Neural progenitor cell (in vitro differentiated cells): ENCODE data around the gene FAM117B. TPM values are rescaled to one million over a fixed set of nuclear protein-coding genes. Genes with fewer than 3 reads are reported as not detected.
"Not testable (repeated sequence)": the region's sequence is repeated elsewhere in the genome, so short reads cannot be mapped to it uniquely, and the experiment has no call there.

Source experiments
- DNase-seq: peaks from one replicate; pipeline ENCODE4 v3.0.0-alpha.2; 2016; ENCODE audit warnings: low spot score
- H2AFZ ChIP-seq: fragments of 200-600 bp; sonication (generic); replicated peaks from 2 replicates; pipeline ENCODE4 v1.6.1; 2016; ENCODE audit warnings: antibody characterized with exemption
- H3F3A ChIP-seq: fragments of 200-600 bp; sonication (generic); 2 replicates; pipeline ENCODE4 v1.6.1; 2016; ENCODE audit warnings: antibody characterized with exemption, low read depth
- H3K27ac ChIP-seq: fragments of 200-600 bp; sonication (generic); 2 replicates; pipeline ENCODE4 v1.5.1; 2016; ENCODE audit warnings: mild to moderate bottlenecking
- H3K27me3 ChIP-seq: fragments of 200-600 bp; sonication (generic); 2 replicates; pipeline ENCODE4 v1.6.1; 2016; ENCODE audit warnings: mild to moderate bottlenecking, moderate library complexity
- H3K36me3 ChIP-seq: fragments of 200-600 bp; sonication (generic); 2 replicates; pipeline ENCODE4 v1.5.1; 2016
- H3K4me1 ChIP-seq: fragments of 200-600 bp; sonication (generic); 2 replicates; pipeline ENCODE4 v1.6.1; 2016; ENCODE audit warnings: mixed run types
- H3K4me2 ChIP-seq: fragments of 200-600 bp; sonication (generic); 2 replicates; pipeline ENCODE4 v1.6.1; 2016
- H3K4me3 ChIP-seq: fragments of 200-600 bp; sonication (generic); 2 replicates; pipeline ENCODE4 v1.5.1; 2016
- H3K79me2 ChIP-seq: fragments of 200-600 bp; sonication (generic); 2 replicates; pipeline ENCODE4 v1.6.1; 2016; ENCODE audit warnings: low read depth
- H3K9ac ChIP-seq: fragments of 200-600 bp; sonication (generic); 2 replicates; pipeline ENCODE4 v1.6.1; 2016
- H3K9me3 ChIP-seq: fragments of 200-600 bp; sonication (generic); 2 replicates; pipeline ENCODE4 v1.5.1; 2016; ENCODE audit warnings: low read depth
- H4K20me1 ChIP-seq: fragments of 200-600 bp; sonication (generic); 2 replicates; pipeline ENCODE4 v1.6.1; 2016; ENCODE audit warnings: low read depth
- H3K27ac Mint-ChIP-seq: 3 replicates; pipeline ENCODE4 v1.8.0; 2021; ENCODE audit warnings: mixed read lengths
- H3K27me3 Mint-ChIP-seq: 2 replicates; pipeline ENCODE4 v1.8.0; 2022; ENCODE audit warnings: low read depth, mild to moderate bottlenecking, inconsistent platforms, moderate library complexity, mixed read lengths; ENCODE audit not compliant: insufficient read depth
- H3K36me3 Mint-ChIP-seq: 3 replicates; pipeline ENCODE4 v1.8.0; 2021; ENCODE audit warnings: mixed read lengths
- H3K4me1 Mint-ChIP-seq: 3 replicates; pipeline ENCODE4 v1.8.0; 2021; ENCODE audit warnings: mixed read lengths
- H3K4me3 Mint-ChIP-seq: 3 replicates; pipeline ENCODE4 v1.8.0; 2021; ENCODE audit warnings: mild to moderate bottlenecking, moderate library complexity, mixed read lengths
- H3K9me3 Mint-ChIP-seq: 3 replicates; pipeline ENCODE4 v1.8.0; 2020; ENCODE audit warnings: mixed read lengths
- CTCF ChIP-seq: fragments of 200-600 bp; sonication (generic); IDR thresholded peaks from 2 replicates; pipeline ENCODE4 v1.5.1; 2017; ENCODE audit warnings: antibody characterized with exemption, mild to moderate bottlenecking
- EZH2 ChIP-seq: fragments of 200-600 bp; sonication (generic); IDR thresholded peaks from 2 replicates; pipeline ENCODE4 v1.6.1; 2017; ENCODE audit warnings: antibody characterized with exemption, mild to moderate bottlenecking, moderate library complexity
- EZH2phosphoT487 ChIP-seq: fragments of 200-600 bp; sonication (generic); IDR thresholded peaks from 2 replicates; pipeline ENCODE4 v1.6.1; 2017; ENCODE audit warnings: antibody characterized with exemption
- total RNA-seq: library from RNA; depleted of rRNA; stranded (reverse); fragments of >200 nt; gene quantifications from 2 replicates; pipeline ENCODE4 v1.2.3, GENCODE V29; 2015; ENCODE audit warnings: low replicate concordance

FAM117B gene
- total RNA-seq, 1 donor from 2014 or later = 17.5 TPM

- no peak for TF ChIP-seq EZH2
- no peak for TF ChIP-seq CTCF
- TF ChIP-seq EZH2phosphoT487 = no peak
- Histone ChIP-seq H2AFZ (no peak overlapping the region), H3K27me3 (no peaks in the 10 kb centered on the region), H3K4me1 (no peaks in the 10 kb centered on the region), H3K36me3 (no peaks in the 10 kb centered on the region), H4K20me1 (no peaks in the 10 kb centered on the region), H3K9ac (no peak overlapping the region), H3K4me3 (no peak overlapping the region), H3K9me3 (no peaks in the 10 kb centered on the region), H3F3A (no peaks in the 10 kb centered on the region), H3K4me2 (no peak overlapping the region), H3K27ac (no peak overlapping the region), H3K79me2 (no peaks in the 10 kb centered on the region)
- H3K27me3 Mint-ChIP-seq = peaks cover 2% of the 10 kb centered on the region
- peaks cover 9% of the 10 kb centered on the region for H3K36me3 Mint-ChIP-seq
- no peak overlapping the region for H3K27ac Mint-ChIP-seq
- H3K9me3 Mint-ChIP-seq = no peaks in the 10 kb centered on the region
- no peaks in the 10 kb centered on the region for H3K4me1 Mint-ChIP-seq
- H3K4me3 Mint-ChIP-seq = no peak overlapping the region
- DNase-seq = no peak
Measured at GRCh38 chr2:202797944-202798343, 163.2 kb downstream of the FAM117B start.

GRCh38 chr2:202805911-202806310, 171.1 kb downstream of the FAM117B start:
- H3K4me1 Mint-ChIP-seq, H3K27me3 Mint-ChIP-seq, H3K79me2 ChIP-seq, H3K27ac Mint-ChIP-seq, H3K9ac ChIP-seq, H3F3A ChIP-seq, H3K9me3 ChIP-seq, H3K4me3 ChIP-seq, H3K27ac ChIP-seq, H3K4me1 ChIP-seq, H3K36me3 ChIP-seq, H4K20me1 ChIP-seq, H3K9me3 Mint-ChIP-seq, H3K4me3 Mint-ChIP-seq, H3K27me3 ChIP-seq: not testable (repeated sequence)
- H3K36me3 Mint-ChIP-seq = peaks cover 14% of the 10 kb centered on the region
- DNase-seq = peak; percentile 77
- Histone ChIP-seq H3K4me2 (peak overlapping the region; percentile 12), H2AFZ (peak overlapping the region; percentile 38)

GRCh38 chr2:202807431-202808138, 172.8 kb downstream of the FAM117B start:
- H3K9ac ChIP-seq, H3K4me1 ChIP-seq, H3F3A ChIP-seq, H3K27ac Mint-ChIP-seq, H3K4me3 Mint-ChIP-seq, H3K4me2 ChIP-seq, H3K9me3 Mint-ChIP-seq, H3K36me3 ChIP-seq, H3K79me2 ChIP-seq, H3K27me3 Mint-ChIP-seq, H3K4me3 ChIP-seq, H3K27ac ChIP-seq, H3K27me3 ChIP-seq, DNase-seq, H3K9me3 ChIP-seq, H3K4me1 Mint-ChIP-seq, H4K20me1 ChIP-seq, H2AFZ ChIP-seq: not testable (repeated sequence)
- H3K36me3 Mint-ChIP-seq = peaks cover 22% of the 10 kb centered on the region

GRCh38 chr2:202808754-202809153, 174.0 kb downstream of the FAM117B start:
- no peak overlapping the region for H3K27ac Mint-ChIP-seq
- Histone ChIP-seq H3K9ac (no peak overlapping the region), H3K79me2 (no peaks in the 10 kb centered on the region), H3K27me3 (no peaks in the 10 kb centered on the region), H4K20me1 (no peaks in the 10 kb centered on the region), H3K4me2 (no peak overlapping the region), H3K4me1 (peaks cover 4% of the 10 kb centered on the region), H3K27ac (no peak overlapping the region), H3K9me3 (no peaks in the 10 kb centered on the region), H3F3A (peaks cover 6% of the 10 kb centered on the region), H3K36me3 (no peaks in the 10 kb centered on the region), H2AFZ (no peak overlapping the region), H3K4me3 (no peak overlapping the region)
- no peaks in the 10 kb centered on the region for H3K27me3 Mint-ChIP-seq
- H3K4me1 Mint-ChIP-seq = peaks cover 7% of the 10 kb centered on the region
- peaks cover 3% of the 10 kb centered on the region for H3K9me3 Mint-ChIP-seq
- DNase-seq = no peak
- TF ChIP-seq EZH2 (no peak), EZH2phosphoT487 (no peak), CTCF (no peak)
- H3K36me3 Mint-ChIP-seq = peaks cover 22% of the 10 kb centered on the region
- H3K4me3 Mint-ChIP-seq = no peak overlapping the region
